ENCODE measurements around the gene PLXNB3. TPM values are rescaled to one million over a fixed set of nuclear protein-coding genes. Genes with fewer than 3 reads are reported as not detected.

PLXNB3 gene
- total RNA-seq, 3 donors from 2014 or later (not counting 1 experiment from before 2014, with no cell fraction given): 1.2 to 1.3 TPM; not detected in 1

DNA sequence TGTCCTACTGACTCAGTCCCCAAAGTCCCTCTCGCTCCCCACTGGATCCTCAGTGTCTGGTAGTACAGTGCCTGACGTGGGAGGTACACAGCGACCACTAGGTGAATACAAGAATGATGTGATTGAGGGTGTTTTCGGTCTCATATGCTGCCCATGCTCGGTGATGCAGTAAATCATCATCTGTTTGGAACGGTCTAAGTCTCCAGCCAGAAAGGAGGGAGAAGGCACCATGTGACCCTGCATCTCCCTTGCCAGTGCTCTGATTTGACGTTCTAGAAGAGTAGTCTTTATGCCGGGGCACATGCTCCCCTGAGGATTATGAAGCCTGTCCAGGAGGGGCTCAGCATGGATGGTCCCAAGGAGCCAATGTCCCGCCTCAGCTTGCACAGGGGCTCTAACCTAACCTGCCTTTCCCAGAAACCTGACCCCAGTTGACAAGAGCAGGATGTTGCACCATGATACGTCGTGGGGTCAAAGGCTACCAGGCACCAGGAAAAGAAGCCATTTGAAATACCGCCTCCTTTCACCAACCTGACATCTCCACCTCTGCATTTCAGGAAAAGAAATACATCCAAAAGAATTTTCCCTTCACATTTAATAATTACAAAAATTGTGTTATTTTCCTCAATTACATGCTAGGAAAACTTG lies 13.8 kb upstream of the PLXNB3 start:
- WGBS (ENCODE audit: insufficient coverage): 80% methylated on average over 10 of the region's 12 CpGs
- Mint-ChIP-seq H3K9me3 (no peaks in the 10 kb centered on the region), H3K27me3 (ENCODE audit: low read depth in 2 of 2) (peaks cover 10 to 24% of the 10 kb centered on the region in 2 donors), H3K4me3 (no peak overlapping the region), H3K36me3 (no peaks in the 10 kb centered on the region), H3K27ac (no peak overlapping the region), H3K4me1 (no peaks in the 10 kb centered on the region)
- ATAC-seq (no peak), DNase-seq (no peak)
- no peaks in the 10 kb centered on the region for H3K27me3 ChIP-seq (ENCODE audit: control insufficient read depth, insufficient read depth, low read length)
- H3K4me3 ChIP-seq (ENCODE audit: low read length): no peak overlapping the region
- H3K36me3 ChIP-seq (ENCODE audit: control insufficient read depth, insufficient read depth, low read length): no peaks in the 10 kb centered on the region
- no peak overlapping the region for H3K27ac ChIP-seq (ENCODE audit: low read length)
- H3K4me1 ChIP-seq (ENCODE audit: control insufficient read depth, insufficient read depth, low read length): no peaks in the 10 kb centered on the region
- TF ChIP-seq, protein P1, sequence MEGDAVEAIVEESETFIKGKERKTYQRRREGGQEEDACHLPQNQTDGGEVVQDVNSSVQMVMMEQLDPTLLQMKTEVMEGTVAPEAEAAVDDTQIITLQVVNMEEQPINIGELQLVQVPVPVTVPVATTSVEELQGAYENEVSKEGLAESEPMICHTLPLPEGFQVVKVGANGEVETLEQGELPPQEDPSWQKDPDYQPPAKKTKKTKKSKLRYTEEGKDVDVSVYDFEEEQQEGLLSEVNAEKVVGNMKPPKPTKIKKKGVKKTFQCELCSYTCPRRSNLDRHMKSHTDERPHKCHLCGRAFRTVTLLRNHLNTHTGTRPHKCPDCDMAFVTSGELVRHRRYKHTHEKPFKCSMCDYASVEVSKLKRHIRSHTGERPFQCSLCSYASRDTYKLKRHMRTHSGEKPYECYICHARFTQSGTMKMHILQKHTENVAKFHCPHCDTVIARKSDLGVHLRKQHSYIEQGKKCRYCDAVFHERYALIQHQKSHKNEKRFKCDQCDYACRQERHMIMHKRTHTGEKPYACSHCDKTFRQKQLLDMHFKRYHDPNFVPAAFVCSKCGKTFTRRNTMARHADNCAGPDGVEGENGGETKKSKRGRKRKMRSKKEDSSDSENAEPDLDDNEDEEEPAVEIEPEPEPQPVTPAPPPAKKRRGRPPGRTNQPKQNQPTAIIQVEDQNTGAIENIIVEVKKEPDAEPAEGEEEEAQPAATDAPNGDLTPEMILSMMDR (IDR thresholded peaks at IDR 0.05): no peak
- intact Hi-C loops (cut with micrococcal nuclease): no loop called here
- no peaks in the 10 kb centered on the region for H3K9me3 ChIP-seq (ENCODE audit: control insufficient read depth, insufficient read depth, low read length)

DNA sequence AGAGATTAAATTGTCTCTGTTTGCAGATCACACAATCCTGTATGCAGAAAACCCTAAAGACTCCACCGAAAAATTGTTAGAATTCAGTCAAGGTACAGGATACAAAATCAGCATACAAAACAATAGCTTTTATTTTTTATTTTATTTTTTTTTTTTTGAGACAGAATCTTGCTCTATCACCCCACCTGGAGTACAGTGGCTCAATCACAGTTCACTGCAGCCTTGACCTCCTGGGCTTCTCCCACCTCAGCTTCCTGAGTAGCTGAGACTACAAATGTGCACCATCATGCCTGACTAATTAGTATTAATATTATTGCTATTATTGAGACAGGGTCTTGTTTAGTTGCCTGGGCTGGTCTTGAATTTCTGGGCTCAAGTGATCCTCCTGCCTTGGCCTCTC lies 8.9 kb upstream of the PLXNB3 start:
- Mint-ChIP-seq H3K4me3 (no peak overlapping the region), H3K4me1 (no peaks in the 10 kb centered on the region), H3K36me3 (no peaks in the 10 kb centered on the region), H3K27me3 (ENCODE audit: low read depth in 2 of 2) (peaks cover 0 to 18% of the 10 kb centered on the region in 2 donors), H3K9me3 (no peaks in the 10 kb centered on the region), H3K27ac (no peak overlapping the region)
- no peak overlapping the region for H3K4me3 ChIP-seq (ENCODE audit: low read length)
- no peaks in the 10 kb centered on the region for H3K27me3 ChIP-seq (ENCODE audit: control insufficient read depth, insufficient read depth, low read length)
- intact Hi-C loops (cut with micrococcal nuclease): no loop called here
- no CpG with 5 or more reads among the region's 1 CpG for WGBS (ENCODE audit: insufficient coverage)
- TF ChIP-seq, protein P1 (IDR thresholded peaks at IDR 0.05): no peak
- DNase-seq (no peak), ATAC-seq (no peak)
- no peaks in the 10 kb centered on the region for H3K4me1 ChIP-seq (ENCODE audit: control insufficient read depth, insufficient read depth, low read length)
- no peaks in the 10 kb centered on the region for H3K9me3 ChIP-seq (ENCODE audit: control insufficient read depth, insufficient read depth, low read length)
- no peaks in the 10 kb centered on the region for H3K36me3 ChIP-seq (ENCODE audit: control insufficient read depth, insufficient read depth, low read length)
- no peak overlapping the region for H3K27ac ChIP-seq (ENCODE audit: low read length)

DNA sequence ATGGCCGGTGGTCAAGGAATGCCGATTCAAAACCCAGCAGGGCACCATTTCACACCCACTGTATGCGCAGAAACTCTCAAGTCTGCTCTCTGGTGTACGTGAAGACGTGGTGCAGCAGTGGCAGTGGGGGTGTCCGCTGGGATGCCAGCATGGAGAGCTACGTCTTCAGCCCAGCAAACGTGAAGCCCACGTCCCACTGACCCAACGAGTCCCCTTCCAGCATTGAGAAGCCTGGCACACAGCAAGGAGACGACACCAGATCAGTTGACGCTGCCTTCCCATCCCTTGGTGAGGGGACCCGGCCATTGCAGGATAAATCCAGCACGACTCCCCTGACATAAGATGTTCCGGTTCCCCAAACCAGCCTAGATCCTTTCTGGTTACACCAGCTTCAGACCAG lies 2.2 kb upstream of the PLXNB3 start:
- 86% methylated on average over 15 of the region's 15 CpGs for WGBS (ENCODE audit: insufficient coverage)
- no peaks in the 10 kb centered on the region for H3K9me3 ChIP-seq (ENCODE audit: control insufficient read depth, insufficient read depth, low read length)
- no peak overlapping the region for H3K27ac ChIP-seq (ENCODE audit: low read length)
- intact Hi-C loops (cut with micrococcal nuclease): loop anchor here (5.0 kb wide), 1 partner anchor 205 kb away; no protein-coding TSS in a partner anchor
- Mint-ChIP-seq H3K27me3 (ENCODE audit: low read depth in 2 of 2) (peaks cover 0 to 8% of the 10 kb centered on the region in 2 donors), H3K4me1 (peaks cover 0 to 14% of the 10 kb centered on the region in 2 donors), H3K36me3 (no peaks in the 10 kb centered on the region), H3K27ac (no peak overlapping the region), H3K9me3 (no peaks in the 10 kb centered on the region), H3K4me3 (no peak overlapping the region)
- ATAC-seq (no peak), DNase-seq (no peak)
- TF ChIP-seq, protein P1 (IDR thresholded peaks at IDR 0.05): no peak
- peaks cover 12% of the 10 kb centered on the region for H3K4me1 ChIP-seq (ENCODE audit: control insufficient read depth, insufficient read depth, low read length)
- H3K27me3 ChIP-seq (ENCODE audit: control insufficient read depth, insufficient read depth, low read length): no peaks in the 10 kb centered on the region
- no peaks in the 10 kb centered on the region for H3K36me3 ChIP-seq (ENCODE audit: control insufficient read depth, insufficient read depth, low read length)
- no peak overlapping the region for H3K4me3 ChIP-seq (ENCODE audit: low read length)

All from natural killer cell (primary cell).